Cerebellar nuclear complex (tissue), 1 donor: ENCODE results near the gene RBP3.

Experiments used
- DNase-seq, 2 experiments: peaks; one replicate each; lab custom pipeline; 2025; lab: John Stamatoyannopoulos, UW

Gene RBP3

GRCh38 chr10:47337310-47337709 lies 10.9 kb upstream of the RBP3 start:
- no peak for DNase-seq

GRCh38 chr10:47339186-47339735 lies 8.9 kb upstream of the RBP3 start:
- no peak for DNase-seq

- DNase-seq, result no peak
Observed at GRCh38 chr10:47339759-47340607, 8.2 kb upstream of the RBP3 start.

GRCh38 chr10:47340608-47341170 lies 7.5 kb upstream of the RBP3 start:
- DNase-seq, result no peak

GRCh38 chr10:47344996-47345870 lies 2.9 kb upstream of the RBP3 start:
- DNase-seq, result no peak

- no peak for DNase-seq
Observed at GRCh38 chr10:47346581-47347302, 1.4 kb upstream of the RBP3 start.

GRCh38 chr10:47347303-47347675 lies 874 bp upstream of the RBP3 start:
- no peak for DNase-seq

- no peak for DNase-seq
Observed at GRCh38 chr10:47348661-47349470, 703 bp downstream of the RBP3 start.

- DNase-seq, result no peak
Observed at GRCh38 chr10:47349516-47349915, 1.4 kb downstream of the RBP3 start.

GRCh38 chr10:47349941-47350371 lies 1.8 kb downstream of the RBP3 start:
- no peak for DNase-seq

- DNase-seq, result no peak
Observed at GRCh38 chr10:47350671-47351640, 2.8 kb downstream of the RBP3 start.

GRCh38 chr10:47351899-47352815 lies 4.0 kb downstream of the RBP3 start:
- DNase-seq, result no peak

GRCh38 chr10:47353351-47353750 lies 5.2 kb downstream of the RBP3 start:
- DNase-seq, result no peak

GRCh38 chr10:47354165-47354564 lies 6.0 kb downstream of the RBP3 start:
- no peak for DNase-seq

- no peak for DNase-seq
Observed at GRCh38 chr10:47354900-47355299, 6.7 kb downstream of the RBP3 start.

- no peak for DNase-seq
Observed at GRCh38 chr10:47356708-47357107, 8.5 kb downstream of the RBP3 start.

GRCh38 chr10:47357131-47357582 lies 9.0 kb downstream of the RBP3 start:
- no peak for DNase-seq

- no peak for DNase-seq
Observed at GRCh38 chr10:47357911-47358310, 9.7 kb downstream of the RBP3 start.
